HepG2 (cell line): ENCODE measurements around the gene CCR8. TPM values are rescaled to one million over a fixed set of nuclear protein-coding genes. Genes with fewer than 3 reads are reported as not detected.

Experiments used
- ATAC-seq: fragments of 200-7000 bp; cut with Tn5 transposase; 3 replicates; pipeline ENCODE4 v1.9.1; 2020; ENCODE audit warnings: mild to moderate bottlenecking, moderate library complexity
- BruUV-seq: library from RNA; stranded (reverse); fragments of 400-500 nt; replicated peaks from 2 replicates; lab custom pipeline; 2021; lab: Mats Ljungman, UMichigan
- CTCF ChIA-PET: fragments of 300-600 bp; formaldehyde crosslinking; extraction: SDS; loops from one replicate; lab custom pipeline; 2021; ENCODE audit warnings: low total read pairs, inconsistent platforms, low intra/inter-chr PET ratio; lab: Yijun Ruan, JAX
- POLR2A ChIA-PET: fragments of 350-600 bp; sonication (Branson Sonifier 250); formaldehyde crosslinking; loops from one replicate; lab custom pipeline; 2020; ENCODE audit warnings: antibody characterized with exemption, inconsistent platforms; lab: Yijun Ruan, JAX
- DNase-seq: peaks from one replicate; pipeline ENCODE4 v3.0.0-alpha.2; 2015; ENCODE audit warnings: low spot score
- FAIRE-seq: peaks from 3 replicates; lab custom pipeline; 2011; peaks lifted over from hg19 to GRCh38; lab: Jason Lieb, UNC
- H2AFZ ChIP-seq: one replicate; pipeline ENCODE4 v1.6.1; 2011; ENCODE audit warnings: low read length, inconsistent platforms
- H3K27ac ChIP-seq: fragments of 300-600 bp; 3 replicates; pipeline ENCODE4 v1.8.0; 2011; ENCODE audit warnings: mixed run types, mild to moderate bottlenecking, mixed read lengths, low read length, inconsistent platforms; ENCODE audit not compliant: insufficient read depth; ENCODE audit errors: extremely low read length
- H3K27me3 ChIP-seq, 2 experiments: fragments of 200-600 bp in 1 of 2; 2 replicates in 1 of 2; 3 replicates in 1 of 2; pipeline versions ENCODE4 v1.6.0 to v1.8.0; 2011; ENCODE audit warnings: low read length in 2 of 2, mild to moderate bottlenecking in 2 of 2, moderate library complexity in 2 of 2, inconsistent platforms in 1 of 2; ENCODE audit not compliant: insufficient read depth in 2 of 2, control insufficient read depth in 1 of 2
- H3K36me3 ChIP-seq, 2 experiments: fragments of 200-600 bp in 1 of 2; replicated peaks in 1 of 2; 2 replicates in 1 of 2; 3 replicates in 1 of 2; pipeline versions ENCODE4 v1.5.1 to v1.8.0; 2011; ENCODE audit warnings: low read length in 2 of 2, inconsistent platforms in 1 of 2; ENCODE audit not compliant: insufficient read depth in 2 of 2, control insufficient read depth in 1 of 2
- H3K4me1 ChIP-seq: 2 replicates; pipeline ENCODE4 v1.5.1; 2012; ENCODE audit warnings: low read length, inconsistent platforms; ENCODE audit not compliant: insufficient read depth
- H3K4me2 ChIP-seq: 2 replicates; pipeline ENCODE4 v1.6.0; 2011; ENCODE audit warnings: low read depth, low read length, inconsistent platforms
- H3K4me3 ChIP-seq, 3 experiments: fragments of 200-600 bp in 1 of 3; sonication (generic), shearing (Covaris generic) in 1 of 3; replicated peaks in 1 of 3; 2 replicates each; pipeline ENCODE4 v1.5.1; 2011 to 2016; ENCODE audit warnings: low read length in 3 of 3, inconsistent platforms in 2 of 3, low read depth in 2 of 3, mild to moderate bottlenecking in 2 of 3, control low read depth in 1 of 3, mixed read lengths in 1 of 3; ENCODE audit not compliant: insufficient read depth in 1 of 3
- H3K79me2 ChIP-seq: one replicate; pipeline ENCODE4 v1.6.1; 2011; ENCODE audit warnings: low read length, inconsistent platforms; ENCODE audit not compliant: insufficient read depth
- H3K9ac ChIP-seq: 2 replicates; pipeline ENCODE4 v1.6.0; 2011; ENCODE audit warnings: mild to moderate bottlenecking, low read depth, low read length, inconsistent platforms; ENCODE audit not compliant: insufficient read depth
- H3K9me3 ChIP-seq: 2 replicates; pipeline ENCODE4 v1.5.1; 2012; ENCODE audit warnings: mild to moderate bottlenecking, low read length
- H4K20me1 ChIP-seq: 2 replicates; pipeline ENCODE4 v1.6.0; 2011; ENCODE audit warnings: inconsistent platforms, mild to moderate bottlenecking, low read length, moderate library complexity; ENCODE audit not compliant: insufficient read depth
- CAMTA2 ChIP-seq: sonication (generic); formaldehyde crosslinking; IDR thresholded peaks from 2 replicates; pipeline ENCODE4 v1.4.0; 2020; ENCODE audit warnings: mild to moderate bottlenecking, missing genetic modification reagents, borderline replicate concordance
- EEA1 ChIP-seq: sonication (generic); formaldehyde crosslinking; IDR thresholded peaks from 2 replicates; pipeline ENCODE4 v1.5.1; 2020; ENCODE audit warnings: mild to moderate bottlenecking, missing genetic modification reagents, borderline replicate concordance
- FOXJ3 ChIP-seq: sonication (generic); formaldehyde crosslinking; IDR thresholded peaks from 2 replicates; pipeline ENCODE4 v1.4.0; 2020; ENCODE audit warnings: missing genetic modification reagents, mild to moderate bottlenecking, borderline replicate concordance
- FOXK2 ChIP-seq: fragments of 450-650 bp; IDR thresholded peaks from 2 replicates; pipeline ENCODE4 v1.6.1; 2016
- GABPB1 ChIP-seq: IDR thresholded peaks from 2 replicates; pipeline ENCODE4 v1.6.1; 2016; ENCODE audit warnings: mild to moderate bottlenecking, missing genetic modification reagents, moderate library complexity, missing compliant biosample characterization
- HDAC6 ChIP-seq: fragments of 200-600 bp; sonication (generic); IDR thresholded peaks from 2 replicates; pipeline ENCODE4 v1.7.0; 2017; ENCODE audit warnings: mild to moderate bottlenecking, antibody characterized with exemption, low read length, low read depth
- KDM5A ChIP-seq: fragments of 200-600 bp; sonication (generic); IDR thresholded peaks from 2 replicates; pipeline ENCODE4 v1.7.0; 2018; ENCODE audit warnings: antibody characterized with exemption, mild to moderate bottlenecking, low read length, borderline replicate concordance
- NKX3-1 ChIP-seq: sonication (generic); formaldehyde crosslinking; IDR thresholded peaks from 2 replicates; pipeline ENCODE4 v1.5.0; 2020; ENCODE audit warnings: missing genetic modification reagents
- PRMT3 ChIP-seq: sonication (generic); formaldehyde crosslinking; IDR thresholded peaks from 2 replicates; pipeline ENCODE4 v1.8.1; 2022; ENCODE audit warnings: low read depth, mild to moderate bottlenecking, moderate library complexity, missing genetic modification reagents, borderline replicate concordance
- RBM22 ChIP-seq: fragments of 200-400 bp; formaldehyde crosslinking; optimal IDR thresholded peaks from 2 replicates; pipeline ENCODE3; 2017; ENCODE audit warnings: mild to moderate bottlenecking, low read length, moderate library complexity
- SMYD3 ChIP-seq: sonication (generic); formaldehyde crosslinking; IDR thresholded peaks from 2 replicates; pipeline ENCODE4 v1.8.1; 2023; ENCODE audit warnings: mild to moderate bottlenecking, missing genetic modification reagents
- SP5 ChIP-seq: IDR thresholded peaks from 2 replicates; pipeline ENCODE4 v1.6.1; 2016; ENCODE audit warnings: low read depth, borderline replicate concordance
- ZFX ChIP-seq: sonication (generic); formaldehyde crosslinking; IDR thresholded peaks from 2 replicates; pipeline ENCODE4 v1.4.0; 2020; ENCODE audit warnings: mild to moderate bottlenecking, low read depth, missing genetic modification reagents, moderate library complexity
- ZMYM2 ChIP-seq: sonication (generic); formaldehyde crosslinking; IDR thresholded peaks from 2 replicates; pipeline ENCODE4 v1.8.0; 2022; ENCODE audit warnings: mild to moderate bottlenecking, missing genetic modification reagents
- ZNF10 ChIP-seq: sonication (generic); formaldehyde crosslinking; IDR thresholded peaks from 2 replicates; pipeline ENCODE4 v1.4.0; 2020; ENCODE audit warnings: mild to moderate bottlenecking, low read depth, missing genetic modification reagents, borderline replicate concordance
- ZNF234 ChIP-seq: sonication (generic); formaldehyde crosslinking; conservative IDR thresholded peaks from 2 replicates; pipeline ENCODE4 v1.5.1; 2020; ENCODE audit warnings: mild to moderate bottlenecking, missing genetic modification reagents
- ZSCAN9 ChIP-seq: IDR thresholded peaks from 2 replicates; pipeline ENCODE4 v1.6.1; 2016; ENCODE audit warnings: borderline replicate concordance
- WGBS: methylation state at CpG from one replicate; pipeline ENCODE4 v1.1.6; 2017; ENCODE audit warnings: low lambda C conversion rate; 5-methylcytosine and 5-hydroxymethylcytosine counted together
- in situ Hi-C: cut with HindIII; loops from 2 replicates; pipeline ENCODE4 v1.10.0; 2017; ENCODE audit warnings: low pct_unique_long_range_greater_than_20kb; ENCODE audit not compliant: extremely low pct_ligation_motif_present
- intact Hi-C: fragments of 100-400 bp; cut with micrococcal nuclease; formaldehyde crosslinking; loops from one replicate; pipeline ENCODE4 v1.10.0; 2022; ENCODE audit not compliant: unreplicated experiment
- polyA plus RNA-seq, 8 experiments: library from polyadenylated mRNA; depleted of rRNA in 3 of 8; stranded (reverse) in 7 of 8; unstranded in 1 of 8; fragments of >200 nt; fragmentation: Illumina TruSeq in 4 of 8; extraction: Trizol in 4 of 8; gene quantifications; 2 replicates each; pipeline versions ENCODE4 v1.2.1 to v1.2.3, GENCODE V29; 2011 to 2016; ENCODE audit warnings: low read depth in 4 of 8, missing spikeins in 1 of 8, mixed read lengths in 1 of 8; ENCODE audit not compliant: insufficient read depth in 1 of 8
- total RNA-seq, 5 experiments: library from RNA; depleted of rRNA; stranded (reverse); fragments of >200 nt; fragmentation: Illumina TruSeq; extraction: Trizol; gene quantifications; 2 replicates each; pipeline ENCODE4 v1.2.3, GENCODE V29; 2016; ENCODE audit warnings: low read depth in 1 of 5
- TF ChIP-seq, protein P1 (sequence below): sonication (generic); formaldehyde crosslinking; IDR thresholded peaks from 2 replicates; pipeline ENCODE4 v1.5.0; 2020; ENCODE audit warnings: missing genetic modification reagents, mild to moderate bottlenecking, borderline replicate concordance
- TF ChIP-seq, protein P2 (sequence below): sonication (generic); formaldehyde crosslinking; IDR thresholded peaks from 2 replicates; pipeline ENCODE4 v1.5.0; 2020; ENCODE audit warnings: missing genetic modification reagents, mild to moderate bottlenecking, borderline replicate concordance
- TF ChIP-seq, protein P3 (sequence below): sonication (generic); formaldehyde crosslinking; IDR thresholded peaks from 2 replicates; pipeline ENCODE4 v1.4.0; 2020; ENCODE audit warnings: missing genetic modification reagents

CCR8 gene
- total and polyA plus RNA-seq, 2 of the 13 experiments (the other 11 are each of a cell fraction or from before 2014, with no cell fraction given), result not detected

DNA sequence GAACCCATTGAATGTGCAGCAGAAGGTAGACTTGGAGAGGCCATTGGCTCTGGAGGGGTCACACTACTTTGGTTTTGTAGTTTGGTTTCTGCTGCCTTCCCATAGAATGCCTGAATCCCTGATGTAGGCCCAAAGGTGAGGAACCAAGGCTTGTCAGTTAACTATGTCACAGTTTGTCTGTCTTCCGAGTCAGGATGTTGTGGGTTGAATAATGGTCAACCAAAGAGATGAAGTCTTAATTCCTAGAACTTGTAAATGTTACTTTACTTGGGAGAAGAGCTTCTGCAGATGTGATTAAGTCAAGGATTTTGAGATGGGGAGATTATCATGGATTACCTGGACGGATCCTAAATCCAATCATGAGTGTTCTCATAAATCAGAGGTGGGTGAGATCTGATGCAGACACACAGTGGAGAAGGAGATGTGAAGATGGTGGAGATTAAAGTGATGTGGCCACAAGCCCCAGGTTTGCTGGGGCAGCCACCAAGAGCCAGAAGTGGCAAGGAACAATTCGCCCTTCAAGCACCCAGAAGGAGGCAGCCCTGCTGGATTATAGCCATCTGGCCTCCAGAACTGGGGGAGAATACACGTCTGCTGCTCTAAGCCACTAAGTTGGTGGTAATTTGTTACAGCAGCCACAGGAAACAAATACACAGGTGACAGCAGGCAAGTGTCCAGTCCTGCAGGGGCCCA, 2.3 kb upstream of the CCR8 start:
- H3K4me2 ChIP-seq, result no peak overlapping the region
- no peak overlapping the region for H2AFZ ChIP-seq
- H3K4me1 ChIP-seq, result no peaks in the 10 kb centered on the region
- no peak overlapping the region for H3K27ac ChIP-seq
- no TSS peak for BruUV-seq
- H3K36me3 ChIP-seq, result no peaks in the 10 kb centered on the region
- no peak overlapping the region for H3K9ac ChIP-seq
- no peak for TF ChIP-seq HDAC6
- no peak for TF ChIP-seq RBM22
- TF ChIP-seq, protein P1, sequence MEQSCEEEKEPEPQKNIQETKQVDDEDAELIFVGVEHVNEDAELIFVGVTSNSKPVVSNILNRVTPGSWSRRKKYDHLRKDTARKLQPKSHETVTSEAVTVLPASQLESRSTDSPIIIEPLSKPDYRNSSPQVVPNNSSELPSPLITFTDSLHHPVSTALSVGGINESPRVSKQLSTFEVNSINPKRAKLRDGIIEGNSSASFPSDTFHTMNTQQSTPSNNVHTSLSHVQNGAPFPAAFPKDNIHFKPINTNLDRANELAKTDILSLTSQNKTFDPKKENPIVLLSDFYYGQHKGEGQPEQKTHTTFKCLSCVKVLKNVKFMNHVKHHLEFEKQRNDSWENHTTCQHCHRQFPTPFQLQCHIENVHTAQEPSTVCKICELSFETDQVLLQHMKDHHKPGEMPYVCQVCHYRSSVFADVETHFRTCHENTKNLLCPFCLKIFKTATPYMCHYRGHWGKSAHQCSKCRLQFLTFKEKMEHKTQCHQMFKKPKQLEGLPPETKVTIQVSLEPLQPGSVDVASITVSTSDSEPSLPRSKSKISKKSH (CRISPR knock-in tag), result no peak
- no peak for TF ChIP-seq FOXJ3 (CRISPR knock-in tag)
- TF ChIP-seq, protein P2, sequence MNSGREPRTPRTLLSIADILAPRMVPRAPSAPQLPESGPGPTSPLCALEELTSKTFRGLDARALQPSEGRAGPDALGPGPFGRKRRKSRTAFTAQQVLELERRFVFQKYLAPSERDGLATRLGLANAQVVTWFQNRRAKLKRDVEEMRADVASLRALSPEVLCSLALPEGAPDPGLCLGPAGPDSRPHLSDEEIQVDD (CRISPR knock-in tag), result no peak
- TF ChIP-seq SMYD3 (CRISPR knock-in tag), result no peak
- no peak for TF ChIP-seq EEA1
- TF ChIP-seq SP5 (CRISPR knock-in tag), result no peak
- no peak for TF ChIP-seq KDM5A
- no peak for TF ChIP-seq GABPB1 (CRISPR knock-in tag)
- TF ChIP-seq NKX3-1, result no peak
- no peak for TF ChIP-seq ZFX (CRISPR knock-in tag)
- TF ChIP-seq ZNF10 (CRISPR knock-in tag), result no peak
- TF ChIP-seq ZMYM2 (CRISPR knock-in tag), result no peak
- TF ChIP-seq ZSCAN9, result no peak
- TF ChIP-seq, protein P3, sequence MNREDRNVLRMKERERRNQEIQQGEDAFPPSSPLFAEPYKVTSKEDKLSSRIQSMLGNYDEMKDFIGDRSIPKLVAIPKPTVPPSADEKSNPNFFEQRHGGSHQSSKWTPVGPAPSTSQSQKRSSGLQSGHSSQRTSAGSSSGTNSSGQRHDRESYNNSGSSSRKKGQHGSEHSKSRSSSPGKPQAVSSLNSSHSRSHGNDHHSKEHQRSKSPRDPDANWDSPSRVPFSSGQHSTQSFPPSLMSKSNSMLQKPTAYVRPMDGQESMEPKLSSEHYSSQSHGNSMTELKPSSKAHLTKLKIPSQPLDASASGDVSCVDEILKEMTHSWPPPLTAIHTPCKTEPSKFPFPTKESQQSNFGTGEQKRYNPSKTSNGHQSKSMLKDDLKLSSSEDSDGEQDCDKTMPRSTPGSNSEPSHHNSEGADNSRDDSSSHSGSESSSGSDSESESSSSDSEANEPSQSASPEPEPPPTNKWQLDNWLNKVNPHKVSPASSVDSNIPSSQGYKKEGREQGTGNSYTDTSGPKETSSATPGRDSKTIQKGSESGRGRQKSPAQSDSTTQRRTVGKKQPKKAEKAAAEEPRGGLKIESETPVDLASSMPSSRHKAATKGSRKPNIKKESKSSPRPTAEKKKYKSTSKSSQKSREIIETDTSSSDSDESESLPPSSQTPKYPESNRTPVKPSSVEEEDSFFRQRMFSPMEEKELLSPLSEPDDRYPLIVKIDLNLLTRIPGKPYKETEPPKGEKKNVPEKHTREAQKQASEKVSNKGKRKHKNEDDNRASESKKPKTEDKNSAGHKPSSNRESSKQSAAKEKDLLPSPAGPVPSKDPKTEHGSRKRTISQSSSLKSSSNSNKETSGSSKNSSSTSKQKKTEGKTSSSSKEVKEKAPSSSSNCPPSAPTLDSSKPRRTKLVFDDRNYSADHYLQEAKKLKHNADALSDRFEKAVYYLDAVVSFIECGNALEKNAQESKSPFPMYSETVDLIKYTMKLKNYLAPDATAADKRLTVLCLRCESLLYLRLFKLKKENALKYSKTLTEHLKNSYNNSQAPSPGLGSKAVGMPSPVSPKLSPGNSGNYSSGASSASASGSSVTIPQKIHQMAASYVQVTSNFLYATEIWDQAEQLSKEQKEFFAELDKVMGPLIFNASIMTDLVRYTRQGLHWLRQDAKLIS (CRISPR knock-in tag), result no peak
- no peak for TF ChIP-seq PRMT3 (CRISPR knock-in tag)
- TF ChIP-seq FOXK2, result no peak
- TF ChIP-seq CAMTA2, result no peak
- TF ChIP-seq ZNF234, result no peak
- ChIA-PET CTCF (no interaction called here), POLR2A (no interaction called here)
- intact Hi-C loops (no loop called here), in situ Hi-C loops (no loop called here)
- H3K4me3 ChIP-seq, result no peak overlapping the region
- FAIRE-seq (no peak), ATAC-seq (no peak), DNase-seq (no peak)
- 63% methylated on average over 2 of the region's 4 CpGs for WGBS
- no peaks in the 10 kb centered on the region for H3K9me3 ChIP-seq
- no peaks in the 10 kb centered on the region for H4K20me1 ChIP-seq
- H3K79me2 ChIP-seq, result no peaks in the 10 kb centered on the region
- H3K27me3 ChIP-seq, result no peaks in the 10 kb centered on the region
